Measurements from ENCODE around the gene PABPN1L. TPM values are rescaled to one million over a fixed set of nuclear protein-coding genes. Genes with fewer than 3 reads are reported as not detected.
A peak's percentile ranks its signal among the peaks of the same experiment; 100 is the strongest.

The PABPN1L gene
- total and polyA plus RNA-seq, 9 of the 15 experiments (the other 6 are each of a cell fraction or from before 2014, with no cell fraction given), result 0.11 to 0.32 TPM; not detected in 7

- TF ChIP-seq NR2C1 (IDR thresholded peaks at IDR 0.05) (no peak), NR2C1 (tag; IDR thresholded peaks at IDR 0.05) (no peak), HOXB6 (CRISPR knock-in tag; IDR thresholded peaks at IDR 0.05; ENCODE audit: borderline replicate concordance) (no peak), NFE2 (IDR thresholded peaks at IDR 0.05; ENCODE audit: low read depth) (peak; percentile 32; the same call in 1 of the 2 replicates), HIVEP1 (CRISPR knock-in tag; IDR thresholded peaks at IDR 0.05) (no peak), CTBP1 (IDR thresholded peaks at IDR 0.05; ENCODE audit: borderline replicate concordance) (0 out of 2 replicates have a peak, but pooled peaks have one; percentile 31), ILF3 (IDR thresholded peaks at IDR 0.05; ENCODE audit: borderline replicate concordance) (no peak), NUFIP1 (IDR thresholded peaks at IDR 0.05; ENCODE audit: partially characterized antibody) (no peak), HDAC1 (IDR thresholded peaks at IDR 0.05) (no peak), ATF7 (IDR thresholded peaks at IDR 0.05) (no peak), REST (IDR thresholded peaks at IDR 0.05; ENCODE audit: borderline replicate concordance) (peak; percentile 78), REST (CRISPR knock-in tag; IDR thresholded peaks at IDR 0.05; ENCODE audit: low read depth) (no peak), USF2 (CRISPR knock-in tag; IDR thresholded peaks at IDR 0.05) (no peak), MTF1 (CRISPR knock-in tag; IDR thresholded peaks at IDR 0.05; ENCODE audit: borderline replicate concordance) (no peak), EGR1 (conservative IDR thresholded peaks at IDR 0.05) (no peak), HEY1 (CRISPR knock-in tag; IDR thresholded peaks at IDR 0.05; ENCODE audit: borderline replicate concordance) (no peak), RNF2 (IDR thresholded peaks at IDR 0.05) (no peak), RB1 (IDR thresholded peaks at IDR 0.05; ENCODE audit: low read depth) (peak; percentile 39; the same call in 1 of the 2 replicates), FIP1L1 (IDR thresholded peaks at IDR 0.05; ENCODE audit: low read depth, low read length, poor library complexity, severe bottlenecking) (peak; percentile 41), FOXK2 (conservative IDR thresholded peaks at IDR 0.05 in 1 of 2, IDR thresholded peaks at IDR 0.05 in 1 of 2; ENCODE audit: low read depth in 2 of 2) (no peak)
- TF ChIP-seq, protein P1, sequence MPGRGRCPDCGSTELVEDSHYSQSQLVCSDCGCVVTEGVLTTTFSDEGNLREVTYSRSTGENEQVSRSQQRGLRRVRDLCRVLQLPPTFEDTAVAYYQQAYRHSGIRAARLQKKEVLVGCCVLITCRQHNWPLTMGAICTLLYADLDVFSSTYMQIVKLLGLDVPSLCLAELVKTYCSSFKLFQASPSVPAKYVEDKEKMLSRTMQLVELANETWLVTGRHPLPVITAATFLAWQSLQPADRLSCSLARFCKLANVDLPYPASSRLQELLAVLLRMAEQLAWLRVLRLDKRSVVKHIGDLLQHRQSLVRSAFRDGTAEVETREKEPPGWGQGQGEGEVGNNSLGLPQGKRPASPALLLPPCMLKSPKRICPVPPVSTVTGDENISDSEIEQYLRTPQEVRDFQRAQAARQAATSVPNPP (IDR thresholded peaks at IDR 0.05; ENCODE audit: borderline replicate concordance, insufficient read depth, insufficient read length), result no peak
Observed at GRCh38 chr16:88815901-88816589, 50.4 kb downstream of the PABPN1L start (continued).

Data from K562 (cell line).